Stimulated activated CD4-positive, alpha-beta T cell treated with anti-CD3 and anti-CD28 coated beads, Interleukin-2, amount 100 ng/mL, for 24 hours (primary cell): ENCODE data around the gene GPR61.

Experiments
- DNase-seq, 2 donors: peaks; one replicate each; pipeline ENCODE4 v3.0.0-alpha.2; 2020

GPR61 gene

GRCh38 chr1:109509176-109510134 is 30.2 kb upstream of the GPR61 start, which contains the start of gene AMIGO1:
TSS of gene AMIGO1 (minus strand) at chr1:109509727. CDS start at chr1:109508912, 815 bp downstream.
- peak; percentile 72 to 79 for DNase-seq

GRCh38 chr1:109513110-109513710 is 26.5 kb upstream of the GPR61 start:
- DNase-seq, result no peak

GRCh38 chr1:109514846-109515245 is 24.8 kb upstream of the GPR61 start:
- DNase-seq, result no peak

- DNase-seq, result no peak
These were observed 22.8 kb upstream of the GPR61 start for GRCh38 chr1:109516872-109517271.

GRCh38 chr1:109517337-109517736 is 22.3 kb upstream of the GPR61 start:
- DNase-seq, result no peak

GRCh38 chr1:109521002-109521951 is 18.4 kb upstream of the GPR61 start:
- DNase-seq, result no peak

GRCh38 chr1:109522026-109522425 is 17.6 kb upstream of the GPR61 start:
- no peak for DNase-seq

GRCh38 chr1:109523706-109524105 is 16.0 kb upstream of the GPR61 start:
- no peak for DNase-seq

- no peak for DNase-seq
These were observed 12.4 kb upstream of the GPR61 start for GRCh38 chr1:109527098-109527811.

GRCh38 chr1:109527846-109528695 is 11.6 kb upstream of the GPR61 start:
- DNase-seq, result no peak

- no peak for DNase-seq
These were observed 11.0 kb upstream of the GPR61 start for GRCh38 chr1:109528712-109529111.

- no peak for DNase-seq
These were observed 9.7 kb upstream of the GPR61 start for GRCh38 chr1:109529881-109530456.

GRCh38 chr1:109530457-109531087 is 9.1 kb upstream of the GPR61 start:
- no peak for DNase-seq

GRCh38 chr1:109531380-109531779 is 8.3 kb upstream of the GPR61 start:
- DNase-seq, result no peak

GRCh38 chr1:109531826-109532364 is 7.8 kb upstream of the GPR61 start:
- no peak for DNase-seq

GRCh38 chr1:109532365-109533136 is 7.1 kb upstream of the GPR61 start:
- peak; percentile 93 to 95 for DNase-seq

- no peak for DNase-seq
These were observed 5.3 kb upstream of the GPR61 start for GRCh38 chr1:109534307-109534858.

- no peak for DNase-seq
These were observed 4.2 kb upstream of the GPR61 start for GRCh38 chr1:109535481-109535880.

- DNase-seq, result no peak
These were observed 3.6 kb upstream of the GPR61 start for GRCh38 chr1:109535971-109536491.
